Activated CD8-positive, alpha-beta memory T cell treated with anti-CD3 and anti-CD28 coated beads, Interleukin-2, amount 50 U/mL, for 4 hours (primary cell): ENCODE measurements around the gene COL4A1.

Experiments
- DNase-seq: peaks from one replicate; pipeline ENCODE4 v3.0.0-alpha.2; 2020

Gene COL4A1

GRCh38 chr13:110103026-110103425 lies 203.9 kb downstream of the COL4A1 start:
- no peak for DNase-seq

- no peak for DNase-seq
Measured at GRCh38 chr13:110102053-110102452, 204.9 kb downstream of the COL4A1 start.

- DNase-seq = no peak
Measured at GRCh38 chr13:110099922-110100321, 207.0 kb downstream of the COL4A1 start.
